ENCODE measurements around the gene MUC4. TPM values are rescaled to one million over a fixed set of nuclear protein-coding genes. Genes with fewer than 3 reads are reported as not detected.

MUC4 gene
- total and polyA plus RNA-seq, 9 of the 15 experiments (the other 6 are each of a cell fraction or from before 2014, with no cell fraction given), result under 0.01 to 0.21 (median 0.10) TPM; not detected in 4

DNA sequence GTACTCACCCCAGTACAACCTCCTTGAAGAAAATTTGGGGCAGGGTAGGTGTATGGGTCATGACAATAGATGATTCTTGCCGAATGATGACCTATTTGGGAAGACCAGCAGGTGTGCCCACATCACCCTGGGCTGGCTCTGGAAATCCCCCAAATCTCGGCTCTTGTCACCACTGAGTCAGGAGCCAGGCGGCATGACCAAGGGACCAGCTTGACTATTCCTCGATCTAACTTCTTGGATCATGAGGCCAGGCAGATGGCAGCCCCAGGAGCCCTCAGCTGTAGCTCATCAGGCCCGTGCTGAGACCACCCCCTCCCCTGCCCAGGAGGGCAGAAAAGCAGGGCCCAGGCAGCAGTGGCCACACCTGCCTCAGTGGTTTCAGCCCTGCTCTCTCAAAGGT lies 9.2 kb upstream of the MUC4 start:
- H3K79me2 ChIP-seq (ENCODE audit: control insufficient read depth, insufficient read depth, low read length), result no peaks in the 10 kb centered on the region
- H3K4me1 ChIP-seq (replicated peaks in 1 of 2; ENCODE audit: control insufficient read depth in 2 of 2, insufficient read depth in 2 of 2, low read length in 2 of 2), result peaks cover 0 to 39% of the 10 kb centered on the region in 2 experiments; a peak in 2 of 5 replicates
- ChIA-PET POLR2A (no interaction called here), CTCF (ENCODE audit: low intra/inter-chr PET ratio) (no interaction called here)
- FAIRE-seq, result no peak
- no peaks in the 10 kb centered on the region for H3K36me3 ChIP-seq (ENCODE audit: control insufficient read depth, insufficient read depth, low read length)
- H3K27ac ChIP-seq (ENCODE audit: extremely low read depth, low read depth, low read length), result no peak overlapping the region
- no peak overlapping the region for H3K4me3 ChIP-seq
- no peak for DNase-seq (ENCODE audit: extremely low read depth in 1 of 4, low spot score in 3 of 4)
- H3K4me2 ChIP-seq (ENCODE audit: insufficient read depth, low read length), result no peak overlapping the region
- ATAC-seq, result no peak
- no peak overlapping the region for H3K9ac ChIP-seq (ENCODE audit: insufficient read depth in 1 of 2, low read depth in 2 of 2, low read length in 2 of 2)
- WGBS (ENCODE audit: insufficient coverage, low coverage, missing lambda C conversion rate), result 34% methylated on average over 4 of the region's 5 CpGs
- H4K20me1 ChIP-seq (replicated peaks; ENCODE audit: control insufficient read depth, insufficient read depth, low read length), result no peaks in the 10 kb centered on the region
- peaks cover 9 to 37% of the 10 kb centered on the region in 2 experiments for H3K27me3 ChIP-seq (ENCODE audit: control insufficient read depth in 2 of 2, insufficient read depth in 2 of 2, low read length in 2 of 2)
- intact Hi-C loops (cut with micrococcal nuclease), result no loop called here
- H3K9me3 ChIP-seq (replicated peaks; ENCODE audit: control insufficient read depth, insufficient read depth, low read depth, low read length), result no peaks in the 10 kb centered on the region
- no peak overlapping the region for H2AFZ ChIP-seq (ENCODE audit: low read depth, low read length)
- no TSS peak for BruUV-seq (replicated peaks)
- TF ChIP-seq LEF1 (IDR thresholded peaks at IDR 0.05), result no peak
- TF ChIP-seq SMAD1 (IDR thresholded peaks at IDR 0.05; ENCODE audit: low read depth, low read length, partially characterized antibody), result no peak
- TF ChIP-seq, protein P1, sequence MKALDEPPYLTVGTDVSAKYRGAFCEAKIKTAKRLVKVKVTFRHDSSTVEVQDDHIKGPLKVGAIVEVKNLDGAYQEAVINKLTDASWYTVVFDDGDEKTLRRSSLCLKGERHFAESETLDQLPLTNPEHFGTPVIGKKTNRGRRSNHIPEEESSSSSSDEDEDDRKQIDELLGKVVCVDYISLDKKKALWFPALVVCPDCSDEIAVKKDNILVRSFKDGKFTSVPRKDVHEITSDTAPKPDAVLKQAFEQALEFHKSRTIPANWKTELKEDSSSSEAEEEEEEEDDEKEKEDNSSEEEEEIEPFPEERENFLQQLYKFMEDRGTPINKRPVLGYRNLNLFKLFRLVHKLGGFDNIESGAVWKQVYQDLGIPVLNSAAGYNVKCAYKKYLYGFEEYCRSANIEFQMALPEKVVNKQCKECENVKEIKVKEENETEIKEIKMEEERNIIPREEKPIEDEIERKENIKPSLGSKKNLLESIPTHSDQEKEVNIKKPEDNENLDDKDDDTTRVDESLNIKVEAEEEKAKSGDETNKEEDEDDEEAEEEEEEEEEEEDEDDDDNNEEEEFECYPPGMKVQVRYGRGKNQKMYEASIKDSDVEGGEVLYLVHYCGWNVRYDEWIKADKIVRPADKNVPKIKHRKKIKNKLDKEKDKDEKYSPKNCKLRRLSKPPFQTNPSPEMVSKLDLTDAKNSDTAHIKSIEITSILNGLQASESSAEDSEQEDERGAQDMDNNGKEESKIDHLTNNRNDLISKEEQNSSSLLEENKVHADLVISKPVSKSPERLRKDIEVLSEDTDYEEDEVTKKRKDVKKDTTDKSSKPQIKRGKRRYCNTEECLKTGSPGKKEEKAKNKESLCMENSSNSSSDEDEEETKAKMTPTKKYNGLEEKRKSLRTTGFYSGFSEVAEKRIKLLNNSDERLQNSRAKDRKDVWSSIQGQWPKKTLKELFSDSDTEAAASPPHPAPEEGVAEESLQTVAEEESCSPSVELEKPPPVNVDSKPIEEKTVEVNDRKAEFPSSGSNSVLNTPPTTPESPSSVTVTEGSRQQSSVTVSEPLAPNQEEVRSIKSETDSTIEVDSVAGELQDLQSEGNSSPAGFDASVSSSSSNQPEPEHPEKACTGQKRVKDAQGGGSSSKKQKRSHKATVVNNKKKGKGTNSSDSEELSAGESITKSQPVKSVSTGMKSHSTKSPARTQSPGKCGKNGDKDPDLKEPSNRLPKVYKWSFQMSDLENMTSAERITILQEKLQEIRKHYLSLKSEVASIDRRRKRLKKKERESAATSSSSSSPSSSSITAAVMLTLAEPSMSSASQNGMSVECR (CRISPR knock-in tag; IDR thresholded peaks at IDR 0.05), result no peak
- H3K9me1 ChIP-seq (ENCODE audit: control insufficient read depth, insufficient read depth, low read length), result peaks cover 2% of the 10 kb centered on the region
- in situ Hi-C loops (cut with MboI), result no loop called here

Measured in K562 (cell line).